Esophagus squamous epithelium (tissue), 4 donors: ENCODE data around the gene DNAH3.

Source experiments
- POLR2A ChIP-seq, 4 donors: fragments of 450-650 bp; IDR thresholded peaks; one replicate each; pipeline ENCODE4 v1.6.1; 2017; ENCODE audit warnings: antibody characterized with exemption in 4 of 4, mild to moderate bottlenecking in 4 of 4, moderate library complexity in 3 of 4
- TF ChIP-seq, protein P1 (sequence below), 6 experiments: fragments of 450-650 bp in 4 of 6; fragments of 200-600 bp in 2 of 6; sonication (generic) in 2 of 6; IDR thresholded peaks; one replicate each; pipeline ENCODE4 v1.5.1; 2016 to 2019; ENCODE audit warnings: antibody characterized with exemption in 6 of 6, mild to moderate bottlenecking in 4 of 6, moderate library complexity in 4 of 6

DNA sequence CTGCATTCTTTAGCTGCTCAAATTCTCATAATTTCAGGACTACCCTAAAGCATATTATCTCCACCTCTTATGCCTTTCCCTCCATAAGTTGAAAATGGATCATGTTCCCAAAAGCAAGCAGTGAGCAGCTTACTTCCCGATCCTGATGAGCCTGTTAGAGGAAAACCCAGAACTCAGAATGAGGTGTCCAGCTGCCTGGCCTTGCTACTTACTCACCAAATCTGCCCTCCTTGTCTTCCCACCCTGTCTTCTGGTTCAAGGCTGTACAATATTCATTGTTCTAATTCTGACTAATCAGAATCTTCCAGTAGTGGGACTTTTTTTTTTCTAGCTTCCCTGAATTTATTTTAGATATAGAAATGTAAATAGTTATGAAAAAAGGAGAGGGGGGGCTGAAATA is 239.3 kb downstream of the DNAH3 start:
- TF ChIP-seq, protein P1, sequence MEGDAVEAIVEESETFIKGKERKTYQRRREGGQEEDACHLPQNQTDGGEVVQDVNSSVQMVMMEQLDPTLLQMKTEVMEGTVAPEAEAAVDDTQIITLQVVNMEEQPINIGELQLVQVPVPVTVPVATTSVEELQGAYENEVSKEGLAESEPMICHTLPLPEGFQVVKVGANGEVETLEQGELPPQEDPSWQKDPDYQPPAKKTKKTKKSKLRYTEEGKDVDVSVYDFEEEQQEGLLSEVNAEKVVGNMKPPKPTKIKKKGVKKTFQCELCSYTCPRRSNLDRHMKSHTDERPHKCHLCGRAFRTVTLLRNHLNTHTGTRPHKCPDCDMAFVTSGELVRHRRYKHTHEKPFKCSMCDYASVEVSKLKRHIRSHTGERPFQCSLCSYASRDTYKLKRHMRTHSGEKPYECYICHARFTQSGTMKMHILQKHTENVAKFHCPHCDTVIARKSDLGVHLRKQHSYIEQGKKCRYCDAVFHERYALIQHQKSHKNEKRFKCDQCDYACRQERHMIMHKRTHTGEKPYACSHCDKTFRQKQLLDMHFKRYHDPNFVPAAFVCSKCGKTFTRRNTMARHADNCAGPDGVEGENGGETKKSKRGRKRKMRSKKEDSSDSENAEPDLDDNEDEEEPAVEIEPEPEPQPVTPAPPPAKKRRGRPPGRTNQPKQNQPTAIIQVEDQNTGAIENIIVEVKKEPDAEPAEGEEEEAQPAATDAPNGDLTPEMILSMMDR (IDR thresholded peaks at IDR 0.05), result no peak
- TF ChIP-seq POLR2A (IDR thresholded peaks at IDR 0.05), result no peak
